Liver (tissue), 9 donors: ENCODE results near the gene TRAPPC2L. TPM values are rescaled to one million over a fixed set of nuclear protein-coding genes. Genes with fewer than 3 reads are reported as not detected.

Experiments
- DNase-seq: peaks from one replicate; pipeline ENCODE4 v3.0.0-alpha.2; 2017; ENCODE audit warnings: low spot score
- H3K27ac ChIP-seq, 2 donors: one replicate each; pipeline ENCODE4 v1.7.0; 2013; ENCODE audit warnings: inconsistent platforms in 2 of 2, low read length in 2 of 2, control low read depth in 1 of 2, low read depth in 1 of 2, mild to moderate bottlenecking in 1 of 2
- H3K27me3 ChIP-seq, 4 donors: one replicate each; pipeline versions ENCODE4 v1.6.1 to v1.7.0; 2013; ENCODE audit warnings: low read length in 3 of 4, inconsistent platforms in 1 of 4, mild to moderate bottlenecking in 1 of 4, moderate library complexity in 1 of 4; ENCODE audit not compliant: control insufficient read depth in 4 of 4, insufficient read depth in 4 of 4
- H3K36me3 ChIP-seq, 4 donors: one replicate each; pipeline versions ENCODE4 v1.6.1 to v1.7.0; 2013; ENCODE audit warnings: low read length in 3 of 4, mild to moderate bottlenecking in 3 of 4, low read depth in 1 of 4, moderate library complexity in 1 of 4; ENCODE audit not compliant: control insufficient read depth in 4 of 4, insufficient read depth in 3 of 4
- H3K4me1 ChIP-seq, 4 donors: one replicate each; pipeline versions ENCODE4 v1.6.1 to v1.7.0; 2013; ENCODE audit warnings: low read length in 3 of 4, mild to moderate bottlenecking in 3 of 4, moderate library complexity in 1 of 4; ENCODE audit not compliant: control insufficient read depth in 4 of 4, insufficient read depth in 4 of 4
- H3K4me3 ChIP-seq, 3 donors: one replicate each; pipeline versions ENCODE4 v1.6.1 to v1.7.0; 2013; ENCODE audit warnings: low read length in 3 of 3, control low read depth in 1 of 3, low read depth in 1 of 3, mild to moderate bottlenecking in 1 of 3
- H3K9ac ChIP-seq, 2 donors: one replicate each; pipeline ENCODE4 v1.7.0; 2013; ENCODE audit warnings: low read length in 2 of 2, mild to moderate bottlenecking in 2 of 2, moderate library complexity in 2 of 2, control low read depth in 1 of 2, low read depth in 1 of 2
- H3K9me3 ChIP-seq, 4 donors: one replicate each; pipeline versions ENCODE4 v1.6.1 to v1.7.0; 2013; ENCODE audit warnings: low read length in 3 of 4; ENCODE audit not compliant: control insufficient read depth in 4 of 4
- ATF3 ChIP-seq: IDR thresholded peaks from 2 replicates; pipeline ENCODE4 v1.6.1; 2016; ENCODE audit warnings: antibody characterized with exemption
- CTCF ChIP-seq: fragments of 150-350 bp; IDR thresholded peaks from 2 replicates; pipeline ENCODE4 v1.5.1; 2017; ENCODE audit warnings: improper control_type of control experiment, low read depth, low read length; ENCODE audit not compliant: missing input control
- EGR1 ChIP-seq, 2 donors: IDR thresholded peaks; 2 replicates each; pipeline ENCODE4 v1.6.1; 2016 to 2018; ENCODE audit warnings: antibody characterized with exemption in 2 of 2, low read depth in 2 of 2
- FOXA1 ChIP-seq: IDR thresholded peaks from 2 replicates; pipeline ENCODE4 v1.6.1; 2016; ENCODE audit warnings: antibody characterized with exemption
- FOXA2 ChIP-seq: IDR thresholded peaks from 2 replicates; pipeline ENCODE4 v1.6.1; 2016; ENCODE audit warnings: antibody characterized with exemption
- GABPA ChIP-seq, 2 donors: IDR thresholded peaks in 1 of 2; conservative IDR thresholded peaks in 1 of 2; 2 replicates each; pipeline ENCODE4 v1.6.1; 2016; ENCODE audit warnings: antibody characterized with exemption in 2 of 2, mild to moderate bottlenecking in 1 of 2, moderate library complexity in 1 of 2
- HNF4A ChIP-seq, 2 donors: conservative IDR thresholded peaks; 2 replicates each; pipeline ENCODE4 v1.6.1; 2016; ENCODE audit warnings: antibody characterized with exemption in 2 of 2, mild to moderate bottlenecking in 2 of 2
- HNF4G ChIP-seq: IDR thresholded peaks from 2 replicates; pipeline ENCODE4 v1.6.1; 2016; ENCODE audit warnings: antibody characterized with exemption
- JUND ChIP-seq, 2 donors: IDR thresholded peaks; 2 replicates each; pipeline ENCODE4 v1.6.1; 2016; ENCODE audit warnings: antibody characterized with exemption in 2 of 2
- MAX ChIP-seq: IDR thresholded peaks from 2 replicates; pipeline ENCODE4 v1.6.1; 2016; ENCODE audit warnings: antibody characterized with exemption
- NR2F2 ChIP-seq: IDR thresholded peaks from 2 replicates; pipeline ENCODE4 v1.6.1; 2016; ENCODE audit warnings: antibody characterized with exemption
- REST ChIP-seq: IDR thresholded peaks from 2 replicates; pipeline ENCODE4 v1.6.1; 2016; ENCODE audit warnings: antibody characterized with exemption, mild to moderate bottlenecking
- SP1 ChIP-seq: IDR thresholded peaks from 2 replicates; pipeline ENCODE4 v1.6.1; 2018; ENCODE audit warnings: antibody characterized with exemption, mild to moderate bottlenecking
- TAF1 ChIP-seq: conservative IDR thresholded peaks from 2 replicates; pipeline ENCODE4 v1.6.1; 2016; ENCODE audit warnings: antibody characterized with exemption, mild to moderate bottlenecking
- YY1 ChIP-seq: IDR thresholded peaks from 2 replicates; pipeline ENCODE4 v1.6.1; 2016; ENCODE audit warnings: antibody characterized with exemption, mild to moderate bottlenecking
- ZBTB33 ChIP-seq: IDR thresholded peaks from 2 replicates; pipeline ENCODE4 v1.6.1; 2016; ENCODE audit warnings: antibody characterized with exemption
- WGBS: extraction: QIAGEN DNeasy Blood & Tissue Kit; methylation state at CpG from one replicate; pipeline ENCODE4 v1.1.7; 2013; 5-methylcytosine and 5-hydroxymethylcytosine counted together
- polyA plus RNA-seq, 2 donors: library from polyadenylated mRNA; stranded (reverse) in 1 of 2; unstranded in 1 of 2; fragments of 200-250 nt in 1 of 2; fragments of >200 nt in 1 of 2; fragmentation: Nextera tagmentation in 1 of 2; extraction: Ambion mirVana in 1 of 2; gene quantifications; one replicate each; pipeline versions ENCODE4 v1.2.1 to v1.2.3, GENCODE V29; 2013 to 2015
- total RNA-seq, 2 donors: library from RNA; depleted of rRNA; stranded (reverse); fragments of >200 nt; gene quantifications; one replicate each; pipeline ENCODE4 v1.2.3, GENCODE V29; 2014
- donor health status: healthy.
- donor health status: healthy.
- donor health status: healthy.
- donor health status: healthy.
- donor health status: healthy.

TRAPPC2L gene
- total and polyA plus RNA-seq, 4 donors: 16.3 to 59.4 (median 22.2) TPM

- TF ChIP-seq ZBTB33 (no peak), SP1 (no peak), EGR1 (IDR thresholded peaks at IDR 0.05; ENCODE audit: low read depth in 2 of 2) (no peak), FOXA1 (no peak), GABPA (IDR thresholded peaks at IDR 0.05 in 1 of 2, conservative IDR thresholded peaks at IDR 0.05 in 1 of 2) (no peak)
- Histone ChIP-seq H3K36me3 (peaks cover 5 to 14% (median 12%) of the 10 kb centered on the region in 4 donors), H3K4me1 (peaks cover 12 to 39% (median 28%) of the 10 kb centered on the region in 4 donors), H3K27ac (no peak overlapping the region), H3K27me3 (no peaks in the 10 kb centered on the region), H3K4me3 (no peak overlapping the region), H3K9me3 (no peaks in the 10 kb centered on the region), H3K9ac (no peak overlapping the region)
- WGBS: 90% methylated on average over 8 of the region's 8 CpGs
- DNase-seq: no peak
These were observed 1.8 kb upstream of the TRAPPC2L start for GRCh38 chr16:88855176-88855575.

GRCh38 chr16:88855736-88856121, 1.2 kb upstream of the TRAPPC2L start:
- DNase-seq: no peak
- Histone ChIP-seq H3K9me3 (no peaks in the 10 kb centered on the region), H3K4me3 (peak overlapping the region; percentile 21 to 68 (median 59)), H3K4me1 (peaks cover 12 to 39% (median 28%) of the 10 kb centered on the region in 4 donors), H3K27me3 (no peaks in the 10 kb centered on the region), H3K36me3 (peaks cover 5 to 19% (median 16%) of the 10 kb centered on the region in 4 donors), H3K27ac (no peak overlapping the region), H3K9ac (no peak overlapping the region)
- TF ChIP-seq HNF4A (conservative IDR thresholded peaks at IDR 0.05): no peak
- no peak for TF ChIP-seq YY1
- TF ChIP-seq HNF4G: no peak
- 89% methylated on average over 13 of the region's 13 CpGs for WGBS

- H3K4me3 ChIP-seq: peak overlapping the region; percentile 21 to 68 (median 59)
- TF ChIP-seq FOXA2: no peak
- no peak for TF ChIP-seq GABPA (IDR thresholded peaks at IDR 0.05 in 1 of 2, conservative IDR thresholded peaks at IDR 0.05 in 1 of 2)
- TF ChIP-seq NR2F2: no peak
- TF ChIP-seq SP1: no peak
- no peak for TF ChIP-seq MAX
- no peak for TF ChIP-seq YY1
- no peak for TF ChIP-seq CTCF
- TF ChIP-seq EGR1 (IDR thresholded peaks at IDR 0.05; ENCODE audit: low read depth in 2 of 2): no peak
- TF ChIP-seq HNF4A (conservative IDR thresholded peaks at IDR 0.05): no peak
- TF ChIP-seq JUND (IDR thresholded peaks at IDR 0.05): no peak
- TF ChIP-seq FOXA1: no peak
- no peak for TF ChIP-seq REST
- no peak for TF ChIP-seq ZBTB33
- no peak for TF ChIP-seq ATF3
- no peak for TF ChIP-seq TAF1
- TF ChIP-seq HNF4G: no peak
- H3K9ac ChIP-seq: no peak overlapping the region
- no peaks in the 10 kb centered on the region for H3K27me3 ChIP-seq
- H3K36me3 ChIP-seq: peaks cover 5 to 25% (median 16%) of the 10 kb centered on the region in 4 donors
- H3K4me1 ChIP-seq: peaks cover 12 to 36% (median 26%) of the 10 kb centered on the region in 4 donors
- 17% methylated on average over 52 of the region's 53 CpGs for WGBS
- DNase-seq: no peak
- H3K9me3 ChIP-seq: no peaks in the 10 kb centered on the region
- H3K27ac ChIP-seq: peak overlapping the region in 1 of 2 donors; percentile 62
These were observed 652 bp upstream of the TRAPPC2L start for GRCh38 chr16:88856122-88856827.
